Activated CD8-positive, alpha-beta memory T cell treated with anti-CD3 and anti-CD28 coated beads for 24 hours (primary cell): Measurements from ENCODE around the gene SLC25A34.
A peak's percentile ranks its signal among the peaks of the same experiment; 100 is the strongest.

Source experiments
- DNase-seq: peaks from one replicate; pipeline ENCODE4 v3.0.0-alpha.2; 2020

SLC25A34 gene

DNA sequence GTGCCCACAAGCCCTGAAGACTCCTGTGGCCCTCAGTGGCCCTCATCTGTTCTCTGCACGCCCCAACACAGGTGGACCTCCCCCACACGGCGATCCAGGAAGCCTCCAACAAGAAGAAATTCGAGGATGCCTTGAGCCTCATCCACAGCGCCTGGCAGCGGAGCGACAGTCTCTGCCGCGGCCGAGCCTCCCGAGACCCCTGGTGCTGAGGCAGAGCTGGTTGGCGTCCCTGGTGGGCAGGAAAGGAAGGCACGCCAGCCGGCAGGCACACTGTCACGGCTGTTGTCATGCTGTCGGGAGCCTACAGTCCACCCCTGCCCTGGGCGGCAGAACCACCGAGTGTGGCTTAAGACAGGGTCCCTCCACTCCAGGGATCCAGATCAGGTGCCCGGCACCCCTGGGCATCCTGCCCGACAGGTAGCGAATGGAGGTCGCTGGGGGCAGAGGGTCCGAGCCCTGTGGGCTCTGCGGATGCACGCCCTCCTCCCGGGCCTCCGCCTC, 2.3 kb upstream of the SLC25A34 start:
- no peak for DNase-seq

GRCh38 chr1:15734296-15734695, 1.8 kb upstream of the SLC25A34 start:
- DNase-seq: no peak

- DNase-seq: no peak
Measured at GRCh38 chr1:15734901-15735300, 1.2 kb upstream of the SLC25A34 start.

DNA sequence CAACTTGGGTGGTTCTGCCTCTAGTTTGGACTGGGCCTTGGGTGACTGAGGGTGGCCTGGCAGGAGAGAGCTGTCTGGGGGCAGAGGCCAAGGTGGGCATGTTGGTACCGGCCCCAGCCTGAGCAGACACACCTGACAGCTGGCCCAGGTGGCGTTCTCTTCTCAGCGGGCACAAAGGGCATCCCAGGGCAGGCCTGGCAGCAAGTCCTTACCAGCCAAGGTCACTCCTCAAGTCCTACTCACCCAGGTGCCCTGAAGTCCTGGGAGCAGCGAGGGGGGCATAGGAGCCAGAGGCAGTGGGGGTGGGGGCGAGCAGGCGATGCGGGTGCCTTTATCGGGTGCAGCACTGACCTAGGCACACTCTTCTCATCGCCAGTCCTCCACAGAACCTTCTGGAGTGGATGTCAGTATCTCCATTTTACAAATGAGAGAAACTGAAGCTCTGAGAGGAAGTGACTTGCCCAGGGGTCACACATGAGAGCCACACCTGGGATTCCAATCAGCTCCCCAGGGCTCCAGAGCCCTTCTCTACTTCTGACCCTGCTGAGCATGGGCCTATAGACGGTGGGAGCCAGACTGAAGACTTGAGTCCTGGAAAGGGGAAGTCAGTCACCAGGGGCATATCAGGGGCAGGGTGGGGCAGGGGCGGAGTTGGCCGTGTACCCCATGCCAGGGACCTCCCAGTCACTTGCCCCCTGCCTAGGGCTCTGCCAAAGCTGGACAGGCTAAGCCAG, 587 bp upstream of the SLC25A34 start:
- DNase-seq: no peak

DNA sequence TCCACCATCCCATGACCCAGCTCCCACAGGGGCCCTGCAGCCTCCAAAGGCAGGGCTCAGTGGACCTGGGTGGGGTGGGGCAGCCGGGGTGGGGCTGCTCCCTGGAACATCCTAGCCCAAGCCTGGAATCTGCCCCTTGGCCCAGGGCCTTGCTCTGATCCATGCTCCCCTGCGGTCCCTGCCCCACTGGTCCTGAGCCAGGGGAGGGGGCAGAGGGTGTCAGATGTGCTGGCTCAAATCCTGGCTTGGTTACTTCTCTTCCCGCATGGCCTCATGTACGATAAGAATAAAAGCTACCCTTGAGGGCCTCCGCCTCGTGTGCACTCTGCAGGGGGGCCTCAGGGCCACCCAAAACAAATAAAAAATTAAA, 819 bp downstream of the SLC25A34 start:
- no peak for DNase-seq

GRCh38 chr1:15737324-15738319, 1.6 kb downstream of the SLC25A34 start:
- no peak for DNase-seq

- no peak for DNase-seq
Measured at GRCh38 chr1:15738416-15739113, 2.5 kb downstream of the SLC25A34 start.

DNA sequence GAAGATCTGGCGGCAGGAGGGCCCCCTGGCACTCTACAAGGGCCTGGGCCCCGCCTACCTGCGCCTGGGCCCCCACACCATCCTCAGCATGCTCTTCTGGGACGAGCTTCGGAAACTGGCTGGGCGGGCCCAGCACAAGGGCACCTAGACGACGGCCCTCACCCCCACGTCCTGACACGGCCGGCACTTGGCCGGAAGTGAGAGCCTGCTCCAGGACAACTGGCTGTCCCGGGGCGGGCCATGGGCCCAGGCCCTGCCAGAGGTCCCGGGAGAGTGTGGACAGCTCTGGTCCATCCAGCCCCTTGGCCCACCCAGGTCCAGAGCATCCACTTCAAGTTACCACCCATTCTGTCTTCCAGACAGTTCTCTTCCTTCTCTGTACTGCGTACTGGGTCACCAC, 3.2 kb downstream of the SLC25A34 start:
- DNase-seq: no peak

- DNase-seq: no peak
Measured at GRCh38 chr1:15739745-15740144, 3.7 kb downstream of the SLC25A34 start.

DNA sequence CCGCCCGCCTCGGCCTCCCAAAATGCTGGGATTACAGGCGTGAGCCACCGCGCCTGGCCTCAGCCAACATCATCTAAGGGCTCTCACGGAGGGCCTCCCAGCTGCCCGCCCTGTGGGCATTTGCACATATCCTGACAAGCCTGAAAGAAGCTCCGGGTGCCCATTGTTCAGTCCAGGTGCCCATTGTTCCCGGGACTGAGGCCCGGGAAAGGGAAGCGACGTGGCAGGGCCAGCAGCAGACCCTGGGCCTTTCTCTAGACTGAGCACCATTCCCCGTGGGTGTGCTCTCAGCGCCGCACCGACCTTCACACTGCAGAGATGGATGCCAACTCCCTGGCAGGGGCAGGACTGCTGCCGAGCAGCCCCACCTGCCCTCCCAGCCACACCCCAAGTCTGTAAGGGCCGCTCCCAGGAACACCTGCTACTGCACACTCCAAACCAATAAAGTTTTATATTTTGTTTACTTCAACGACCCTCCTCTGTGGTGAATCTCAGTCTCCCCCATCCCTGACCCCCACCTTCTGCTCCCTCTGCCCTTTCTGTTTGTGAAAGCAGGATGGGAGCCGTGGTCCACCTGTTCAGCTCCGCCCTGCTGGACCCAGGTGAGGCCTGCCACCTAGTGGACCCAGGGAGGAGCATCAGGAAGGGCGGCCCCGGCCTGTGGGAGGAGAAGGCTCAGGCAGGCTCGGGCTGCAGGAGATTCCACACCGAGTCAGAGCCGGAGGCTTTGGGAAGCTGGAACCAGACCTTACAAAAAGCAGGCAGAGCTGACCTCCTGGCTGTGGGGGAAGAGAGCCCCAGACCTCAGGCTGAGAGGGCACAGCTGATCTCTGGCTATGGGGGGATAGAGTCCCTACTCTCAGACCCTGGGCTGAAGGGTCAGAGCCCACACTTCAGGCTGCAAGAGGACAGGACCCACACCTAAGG, 5.1 kb downstream of the SLC25A34 start:
- peak; percentile 83 for DNase-seq

GRCh38 chr1:15742339-15742801, 6.3 kb downstream of the SLC25A34 start, which contains the start of gene TMEM82:
TMEM82 (plus strand) TSS chr1:15742499; CDS start chr1:15742560, 61 bp downstream.
- no peak for DNase-seq

DNA sequence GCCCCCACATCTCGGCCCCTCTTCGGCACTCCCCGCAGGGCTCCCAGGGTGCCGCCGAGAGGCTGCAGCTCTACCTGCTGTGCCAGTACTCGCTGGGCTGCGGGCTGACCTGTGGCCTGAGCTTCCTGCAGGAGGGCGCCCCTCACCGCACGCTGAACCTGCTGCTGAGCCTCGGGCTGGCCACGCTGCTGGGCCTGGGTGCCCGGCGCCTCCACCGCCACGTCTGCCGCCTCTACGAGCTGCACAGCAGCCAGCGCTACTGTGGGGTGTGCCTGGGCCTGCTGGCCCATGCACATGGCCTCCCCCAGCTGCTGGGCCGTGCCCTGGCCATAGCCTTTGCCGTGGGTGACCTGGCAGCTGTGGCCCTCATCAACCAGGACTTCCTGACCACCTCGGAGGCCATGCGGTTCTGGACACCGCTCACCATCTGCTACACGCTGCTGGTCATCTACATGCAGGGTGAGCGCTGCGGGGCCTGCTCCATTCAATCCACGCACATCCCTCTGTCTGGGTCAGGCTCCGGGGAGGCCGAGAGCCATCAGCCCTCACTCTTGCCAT, 8.1 kb downstream of the SLC25A34 start:
- no peak for DNase-seq

- no peak for DNase-seq
Measured at GRCh38 chr1:15747378-15747777, 11.3 kb downstream of the SLC25A34 start.

- DNase-seq: no peak
Measured at GRCh38 chr1:15748264-15748663, 12.2 kb downstream of the SLC25A34 start.

DNA sequence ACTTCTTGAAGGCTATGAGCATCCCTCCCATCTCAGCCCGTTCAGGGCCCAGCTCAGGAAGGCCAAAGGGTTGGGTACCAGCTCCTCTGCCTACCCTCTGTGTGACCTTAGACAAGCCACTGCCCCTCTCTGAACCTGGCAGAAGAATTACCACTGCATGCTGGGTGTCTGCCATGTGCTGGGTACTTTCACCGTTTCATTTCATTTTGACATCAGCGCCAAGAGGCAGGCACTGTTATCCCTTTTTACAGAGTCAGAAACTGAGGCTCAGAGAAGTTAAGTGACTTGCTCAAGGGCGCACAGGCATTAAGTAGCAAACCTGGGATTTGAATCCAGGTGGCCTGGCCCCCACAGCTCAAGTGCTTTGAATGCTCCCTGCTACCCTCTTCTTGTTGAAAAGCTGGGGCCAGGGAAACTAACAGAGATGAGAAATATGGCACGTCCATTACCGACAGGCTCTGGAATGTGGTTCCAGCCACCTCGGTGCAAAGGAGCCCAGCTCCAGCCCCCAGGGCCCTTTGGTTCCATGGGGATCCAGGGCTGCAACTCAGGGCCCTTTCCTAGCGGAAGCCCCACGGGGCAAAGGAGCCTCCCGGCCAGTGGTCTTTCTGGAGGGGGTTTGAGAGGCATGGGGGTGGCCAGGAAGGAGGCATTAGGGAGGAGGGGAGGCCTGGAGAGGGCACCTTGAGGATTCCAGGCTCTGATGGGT, 12.8 kb downstream of the SLC25A34 start:
- no peak for DNase-seq

DNA sequence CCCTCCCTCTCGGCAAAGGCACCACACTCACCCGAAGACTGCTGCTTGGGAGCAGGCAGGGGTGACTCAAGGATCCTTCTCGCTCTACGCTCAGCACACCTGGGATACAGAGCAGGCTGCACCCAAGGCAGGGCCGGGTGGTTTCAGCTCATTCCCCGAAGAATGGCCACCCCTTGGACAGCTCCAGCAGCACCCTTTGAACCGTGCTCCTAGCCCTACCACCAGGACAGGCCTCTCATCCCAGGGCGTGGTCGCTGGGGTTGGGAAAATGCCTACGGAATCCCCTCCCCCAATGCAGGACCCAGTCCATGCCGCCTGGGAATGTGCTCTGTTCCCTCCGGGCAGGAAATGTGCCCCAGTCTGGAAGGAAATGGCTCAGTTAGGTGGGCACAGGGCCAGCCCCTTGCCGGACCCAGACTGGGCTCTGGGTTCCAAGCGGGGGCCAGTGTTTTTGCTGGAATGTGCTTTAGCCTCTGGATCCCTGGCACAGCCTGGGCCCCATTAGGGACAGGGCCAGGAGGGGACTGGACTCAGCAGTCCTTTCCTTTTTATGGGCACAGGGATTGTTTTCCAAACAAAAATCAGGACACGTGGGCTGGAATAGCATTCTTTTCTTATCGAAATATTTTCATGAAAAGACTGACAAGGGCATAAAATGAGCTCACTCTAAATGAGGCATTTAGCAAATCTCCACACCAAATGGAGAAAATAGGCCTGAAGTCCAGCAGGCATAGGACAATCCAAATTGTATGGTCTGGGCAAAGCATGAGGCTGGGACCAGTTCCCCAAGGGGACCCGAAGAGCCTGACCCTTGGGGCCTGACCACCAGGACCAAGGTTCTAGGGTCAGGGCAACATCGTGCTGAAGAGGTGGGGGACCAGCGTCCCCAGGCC, 13.6 kb downstream of the SLC25A34 start:
- DNase-seq: no peak

DNA sequence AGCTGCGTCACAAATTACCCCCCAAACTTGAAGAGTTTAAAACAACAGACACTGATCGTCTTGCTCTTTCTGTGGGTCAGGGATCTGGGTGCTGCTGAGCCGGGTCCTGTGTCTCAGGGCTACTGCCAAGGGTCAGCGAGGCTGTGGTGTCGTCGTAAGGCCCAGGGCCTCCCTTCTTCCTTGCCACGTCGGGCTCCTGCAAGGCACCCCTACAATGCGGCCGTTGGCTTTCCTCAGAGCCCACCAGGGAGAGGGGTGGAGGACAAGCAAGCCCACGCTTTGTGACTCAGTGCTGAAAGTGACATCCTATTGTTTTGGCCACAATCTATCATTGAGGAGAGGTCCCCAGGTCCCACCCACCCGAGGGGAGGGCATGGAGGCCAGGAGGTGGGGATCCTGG, 14.9 kb downstream of the SLC25A34 start:
- no peak for DNase-seq

DNA sequence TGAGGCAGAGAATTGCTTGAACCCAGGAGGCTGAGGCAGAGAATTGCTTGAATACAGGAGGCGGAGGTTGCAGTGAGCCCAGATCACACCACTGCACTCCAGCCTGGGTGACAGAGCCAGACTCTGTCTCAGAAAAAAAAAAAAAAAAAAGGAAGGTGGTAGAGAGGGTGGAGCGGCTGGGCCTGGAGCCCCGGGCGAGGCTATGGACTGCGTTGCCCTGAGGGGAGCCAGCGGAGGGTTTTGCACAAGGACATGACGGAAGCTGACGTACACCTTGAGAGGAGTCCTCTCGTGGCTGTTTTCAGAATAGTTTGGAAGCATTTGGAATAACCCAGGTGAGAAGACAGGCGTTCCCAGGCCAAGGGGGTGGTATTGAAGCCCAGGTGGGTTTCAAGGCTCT, 15.7 kb downstream of the SLC25A34 start:
- DNase-seq: no peak

GRCh38 chr1:15753776-15754175, 17.7 kb downstream of the SLC25A34 start:
- no peak for DNase-seq
